Measurements from ENCODE around the gene OPRL1.
A peak's percentile ranks its signal among the peaks of the same experiment; 100 is the strongest.

OPRL1 gene

GRCh38 chr20:64070244-64070993, 9.5 kb upstream of the OPRL1 start:
- DNase-seq (ENCODE audit: extremely low read depth in 1 of 2, low read depth in 1 of 2) = no peak

GRCh38 chr20:64071341-64072332, 8.2 kb upstream of the OPRL1 start:
- DNase-seq (ENCODE audit: extremely low read depth in 1 of 2, low read depth in 1 of 2) = no peak

GRCh38 chr20:64072498-64073063, 7.3 kb upstream of the OPRL1 start:
- no peak for DNase-seq (ENCODE audit: extremely low read depth in 1 of 2, low read depth in 1 of 2)

GRCh38 chr20:64073476-64074183, 6.3 kb upstream of the OPRL1 start:
- no peak for DNase-seq (ENCODE audit: extremely low read depth in 1 of 2, low read depth in 1 of 2)

- DNase-seq (ENCODE audit: extremely low read depth in 1 of 2, low read depth in 1 of 2) = no peak
Measured at GRCh38 chr20:64074184-64074789, 5.6 kb upstream of the OPRL1 start.

- no peak for DNase-seq (ENCODE audit: extremely low read depth in 1 of 2, low read depth in 1 of 2)
Measured at GRCh38 chr20:64074963-64075362, 4.9 kb upstream of the OPRL1 start.

- DNase-seq (ENCODE audit: extremely low read depth in 1 of 2, low read depth in 1 of 2) = no peak
Measured at GRCh38 chr20:64075556-64075955, 4.3 kb upstream of the OPRL1 start.

GRCh38 chr20:64076061-64076997, 3.6 kb upstream of the OPRL1 start:
- no peak for DNase-seq (ENCODE audit: extremely low read depth in 1 of 2, low read depth in 1 of 2)

GRCh38 chr20:64077094-64077493, 2.8 kb upstream of the OPRL1 start:
- DNase-seq (ENCODE audit: extremely low read depth in 1 of 2, low read depth in 1 of 2) = peak in 1 of 2 donors; percentile 23

GRCh38 chr20:64077541-64077875, 2.4 kb upstream of the OPRL1 start:
- DNase-seq (ENCODE audit: extremely low read depth in 1 of 2, low read depth in 1 of 2) = no peak

GRCh38 chr20:64077876-64078551, 1.9 kb upstream of the OPRL1 start:
- peak in 1 of 2 donors; percentile 40 for DNase-seq (ENCODE audit: extremely low read depth in 1 of 2, low read depth in 1 of 2)

- DNase-seq (ENCODE audit: extremely low read depth in 1 of 2, low read depth in 1 of 2) = no peak
Measured at GRCh38 chr20:64078934-64079272, 979 bp upstream of the OPRL1 start.

- peak in 1 of 2 donors; percentile 43 for DNase-seq (ENCODE audit: extremely low read depth in 1 of 2, low read depth in 1 of 2)
Measured at GRCh38 chr20:64079273-64080012, 439 bp upstream of the OPRL1 start, which contains the start of gene RGS19. TSS of gene RGS19 (minus strand) at chr20:64079518. CDS start at chr20:64076886, 2,632 bp downstream.

GRCh38 chr20:64080813-64081623, 1.1 kb downstream of the OPRL1 start:
- DNase-seq (ENCODE audit: extremely low read depth in 1 of 2, low read depth in 1 of 2) = no peak

- DNase-seq (ENCODE audit: extremely low read depth in 1 of 2, low read depth in 1 of 2) = no peak
Measured at GRCh38 chr20:64081624-64081964, 1.7 kb downstream of the OPRL1 start.

- no peak for DNase-seq (ENCODE audit: extremely low read depth in 1 of 2, low read depth in 1 of 2)
Measured at GRCh38 chr20:64082126-64082731, 2.3 kb downstream of the OPRL1 start.

- DNase-seq (ENCODE audit: extremely low read depth in 1 of 2, low read depth in 1 of 2) = no peak
Measured at GRCh38 chr20:64082820-64083377, 3.0 kb downstream of the OPRL1 start.

Data from stimulated activated CD8-positive, alpha-beta memory T cell treated with anti-CD3 and anti-CD28 coated beads, Interleukin-7, amount 100 ng/mL, for 48 hours (primary cell).